ENCODE data around the gene NFIC.

The NFIC gene

GRCh38 chr19:3407556-3408516 is 41.5 kb downstream of the NFIC start:
- H3K27me3 ChIP-seq (ENCODE audit: control insufficient read depth, insufficient read depth, low read length, poor library complexity, severe bottlenecking): no peaks in the 10 kb centered on the region
- WGBS, 2 experiments: 79 to 80% methylated on average over 27 of the region's 27 CpGs
- H3K27ac ChIP-seq (ENCODE audit: insufficient read depth, low read depth, low read length, poor library complexity, severe bottlenecking): no peak overlapping the region
- no peak overlapping the region for H3K4me3 ChIP-seq (ENCODE audit: insufficient read depth, low read depth, low read length)
- H3K36me3 ChIP-seq (ENCODE audit: control insufficient read depth, insufficient read depth, low read length): no peaks in the 10 kb centered on the region
- no peaks in the 10 kb centered on the region for H3K4me1 ChIP-seq (ENCODE audit: control insufficient read depth, insufficient read depth, low read length)
- H3K9me3 ChIP-seq (ENCODE audit: control insufficient read depth, low read length): no peaks in the 10 kb centered on the region

- H3K9me3 ChIP-seq (ENCODE audit: control insufficient read depth, low read length): no peaks in the 10 kb centered on the region
- no peaks in the 10 kb centered on the region for H3K27me3 ChIP-seq (ENCODE audit: control insufficient read depth, insufficient read depth, low read length, poor library complexity, severe bottlenecking)
- no peaks in the 10 kb centered on the region for H3K36me3 ChIP-seq (ENCODE audit: control insufficient read depth, insufficient read depth, low read length)
- H3K4me1 ChIP-seq (ENCODE audit: control insufficient read depth, insufficient read depth, low read length): no peaks in the 10 kb centered on the region
- H3K4me3 ChIP-seq (ENCODE audit: insufficient read depth, low read depth, low read length): no peak overlapping the region
- no peak overlapping the region for H3K27ac ChIP-seq (ENCODE audit: insufficient read depth, low read depth, low read length, poor library complexity, severe bottlenecking)
- 92 to 93% methylated on average over 11 of the region's 11 CpGs for WGBS, 2 experiments
Observed at GRCh38 chr19:3408996-3409345, 42.6 kb downstream of the NFIC start.

- H3K27ac ChIP-seq (ENCODE audit: insufficient read depth, low read depth, low read length, poor library complexity, severe bottlenecking): no peak overlapping the region
- 83 to 84% methylated on average over 30 of the region's 30 CpGs for WGBS, 2 experiments
Observed at GRCh38 chr19:3409346-3410064, 43.1 kb downstream of the NFIC start.

GRCh38 chr19:3411636-3412035 is 45.3 kb downstream of the NFIC start:
- Histone ChIP-seq H3K4me1 (ENCODE audit: control insufficient read depth, insufficient read depth, low read length) (no peaks in the 10 kb centered on the region), H3K36me3 (ENCODE audit: control insufficient read depth, insufficient read depth, low read length) (no peaks in the 10 kb centered on the region), H3K9me3 (ENCODE audit: control insufficient read depth, low read length) (no peaks in the 10 kb centered on the region), H3K27ac (ENCODE audit: insufficient read depth, low read depth, low read length, poor library complexity, severe bottlenecking) (no peak overlapping the region), H3K27me3 (ENCODE audit: control insufficient read depth, insufficient read depth, low read length, poor library complexity, severe bottlenecking) (no peaks in the 10 kb centered on the region), H3K4me3 (ENCODE audit: insufficient read depth, low read depth, low read length) (no peak overlapping the region)
- WGBS, 2 experiments: 93 to 95% methylated on average over 13 of the region's 13 CpGs

More at GRCh38 chr19:3409346-3410064, 43.1 kb downstream of the NFIC start:
- H3K4me3 ChIP-seq (ENCODE audit: insufficient read depth, low read depth, low read length): no peak overlapping the region
- H3K36me3 ChIP-seq (ENCODE audit: control insufficient read depth, insufficient read depth, low read length): no peaks in the 10 kb centered on the region
- H3K27me3 ChIP-seq (ENCODE audit: control insufficient read depth, insufficient read depth, low read length, poor library complexity, severe bottlenecking): no peaks in the 10 kb centered on the region
- no peaks in the 10 kb centered on the region for H3K9me3 ChIP-seq (ENCODE audit: control insufficient read depth, low read length)
- no peaks in the 10 kb centered on the region for H3K4me1 ChIP-seq (ENCODE audit: control insufficient read depth, insufficient read depth, low read length)

GRCh38 chr19:3412066-3412465 is 45.7 kb downstream of the NFIC start:
- no peaks in the 10 kb centered on the region for H3K9me3 ChIP-seq (ENCODE audit: control insufficient read depth, low read length)
- 86 to 89% methylated on average over 4 of the region's 4 CpGs for WGBS, 2 experiments
- H3K36me3 ChIP-seq (ENCODE audit: control insufficient read depth, insufficient read depth, low read length): no peaks in the 10 kb centered on the region
- H3K4me3 ChIP-seq (ENCODE audit: insufficient read depth, low read depth, low read length): no peak overlapping the region
- no peaks in the 10 kb centered on the region for H3K4me1 ChIP-seq (ENCODE audit: control insufficient read depth, insufficient read depth, low read length)
- no peak overlapping the region for H3K27ac ChIP-seq (ENCODE audit: insufficient read depth, low read depth, low read length, poor library complexity, severe bottlenecking)
- H3K27me3 ChIP-seq (ENCODE audit: control insufficient read depth, insufficient read depth, low read length, poor library complexity, severe bottlenecking): no peaks in the 10 kb centered on the region

GRCh38 chr19:3413796-3414327 is 47.5 kb downstream of the NFIC start:
- Histone ChIP-seq H3K27me3 (ENCODE audit: control insufficient read depth, insufficient read depth, low read length, poor library complexity, severe bottlenecking) (no peaks in the 10 kb centered on the region), H3K4me1 (ENCODE audit: control insufficient read depth, insufficient read depth, low read length) (no peaks in the 10 kb centered on the region), H3K36me3 (ENCODE audit: control insufficient read depth, insufficient read depth, low read length) (no peaks in the 10 kb centered on the region), H3K27ac (ENCODE audit: insufficient read depth, low read depth, low read length, poor library complexity, severe bottlenecking) (no peak overlapping the region), H3K4me3 (ENCODE audit: insufficient read depth, low read depth, low read length) (no peak overlapping the region), H3K9me3 (ENCODE audit: control insufficient read depth, low read length) (no peaks in the 10 kb centered on the region)
- WGBS, 2 experiments: 82 to 83% methylated on average over 13 of the region's 13 CpGs

GRCh38 chr19:3415695-3416094 is 49.3 kb downstream of the NFIC start:
- no peak overlapping the region for H3K4me3 ChIP-seq (ENCODE audit: insufficient read depth, low read depth, low read length)
- no peaks in the 10 kb centered on the region for H3K36me3 ChIP-seq (ENCODE audit: control insufficient read depth, insufficient read depth, low read length)
- no peak overlapping the region for H3K27ac ChIP-seq (ENCODE audit: insufficient read depth, low read depth, low read length, poor library complexity, severe bottlenecking)
- no peaks in the 10 kb centered on the region for H3K27me3 ChIP-seq (ENCODE audit: control insufficient read depth, insufficient read depth, low read length, poor library complexity, severe bottlenecking)
- 71 to 88% methylated on average over 4 to 5 of the region's 5 CpGs for WGBS, 2 experiments
- no peaks in the 10 kb centered on the region for H3K4me1 ChIP-seq (ENCODE audit: control insufficient read depth, insufficient read depth, low read length)
- H3K9me3 ChIP-seq (ENCODE audit: control insufficient read depth, low read length): no peaks in the 10 kb centered on the region

- WGBS, 2 experiments: 89 to 91% methylated on average over 9 to 10 of the region's 11 CpGs
- Histone ChIP-seq H3K36me3 (ENCODE audit: control insufficient read depth, insufficient read depth, low read length) (no peaks in the 10 kb centered on the region), H3K27me3 (ENCODE audit: control insufficient read depth, insufficient read depth, low read length, poor library complexity, severe bottlenecking) (no peaks in the 10 kb centered on the region), H3K9me3 (ENCODE audit: control insufficient read depth, low read length) (no peaks in the 10 kb centered on the region), H3K4me3 (ENCODE audit: insufficient read depth, low read depth, low read length) (no peak overlapping the region), H3K4me1 (ENCODE audit: control insufficient read depth, insufficient read depth, low read length) (no peaks in the 10 kb centered on the region), H3K27ac (ENCODE audit: insufficient read depth, low read depth, low read length, poor library complexity, severe bottlenecking) (no peak overlapping the region)
Observed at GRCh38 chr19:3420244-3420755, 53.9 kb downstream of the NFIC start.

- Histone ChIP-seq H3K27ac (ENCODE audit: insufficient read depth, low read depth, low read length, poor library complexity, severe bottlenecking) (no peak overlapping the region), H3K4me3 (ENCODE audit: insufficient read depth, low read depth, low read length) (no peak overlapping the region), H3K36me3 (ENCODE audit: control insufficient read depth, insufficient read depth, low read length) (no peaks in the 10 kb centered on the region), H3K27me3 (ENCODE audit: control insufficient read depth, insufficient read depth, low read length, poor library complexity, severe bottlenecking) (no peaks in the 10 kb centered on the region), H3K4me1 (ENCODE audit: control insufficient read depth, insufficient read depth, low read length) (no peaks in the 10 kb centered on the region), H3K9me3 (ENCODE audit: control insufficient read depth, low read length) (no peaks in the 10 kb centered on the region)
- 85% methylated on average over 33 of the region's 33 CpGs for whole genome bisulfite sequencing, 2 experiments
Observed at GRCh38 chr19:3420909-3421619, 54.7 kb downstream of the NFIC start.

Data from ectodermal cell (in vitro differentiated cells).